Astrocyte (in vitro differentiated cells and primary cell): ENCODE results near the gene CYP2A6. TPM values are rescaled to one million over a fixed set of nuclear protein-coding genes. Genes with fewer than 3 reads are reported as not detected.
"Not testable (repeated sequence)": the region's sequence is repeated elsewhere in the genome, so short reads cannot be mapped to it uniquely, and the experiment has no call there.

ENCODE experiments used
- DNase-seq: peaks from one replicate; pipeline ENCODE4 v3.0.0-alpha.2; 2010; ENCODE audit warnings: low read depth
- FAIRE-seq: peaks from 2 replicates; lab custom pipeline; 2011; peaks lifted over from hg19 to GRCh38; lab: Jason Lieb, UNC
- H2AFZ ChIP-seq: 2 replicates; pipeline ENCODE4 v1.6.0; 2012; ENCODE audit warnings: low read depth, low read length, inconsistent platforms
- H3K27ac ChIP-seq: 2 replicates; pipeline ENCODE4 v1.5.1; 2011; ENCODE audit warnings: low read depth, low read length, inconsistent platforms
- H3K27me3 ChIP-seq: 2 replicates; pipeline ENCODE4 v1.6.0; 2011; ENCODE audit warnings: low read length, inconsistent platforms; ENCODE audit not compliant: insufficient read depth
- H3K36me3 ChIP-seq: 2 replicates; pipeline ENCODE4 v1.5.1; 2011; ENCODE audit warnings: low read length, inconsistent platforms; ENCODE audit not compliant: insufficient read depth
- H3K4me1 ChIP-seq: 2 replicates; pipeline ENCODE4 v1.5.1; 2011; ENCODE audit warnings: low read length, inconsistent platforms; ENCODE audit not compliant: insufficient read depth
- H3K4me2 ChIP-seq: 2 replicates; pipeline ENCODE4 v1.6.0; 2012; ENCODE audit warnings: low read length, inconsistent platforms
- H3K4me3 ChIP-seq: 2 replicates; pipeline ENCODE4 v1.5.1; 2011; ENCODE audit warnings: low read depth, mild to moderate bottlenecking, low read length, inconsistent platforms; ENCODE audit not compliant: insufficient read depth
- H3K79me2 ChIP-seq: 2 replicates; pipeline ENCODE4 v1.6.0; 2012; ENCODE audit warnings: mild to moderate bottlenecking, low read length, inconsistent platforms; ENCODE audit not compliant: insufficient read depth
- H3K9ac ChIP-seq: 2 replicates; pipeline ENCODE4 v1.6.0; 2012; ENCODE audit warnings: mild to moderate bottlenecking, low read length, inconsistent platforms
- H3K9me3 ChIP-seq: 2 replicates; pipeline ENCODE4 v1.5.1; 2012; ENCODE audit warnings: low read depth, mild to moderate bottlenecking, low read length, inconsistent platforms; ENCODE audit not compliant: insufficient read depth
- H4K20me1 ChIP-seq: 2 replicates; pipeline ENCODE4 v1.6.0; 2012; ENCODE audit warnings: low read length, inconsistent platforms; ENCODE audit not compliant: insufficient read depth
- H3K27ac Mint-ChIP-seq: one replicate; pipeline ENCODE4 v1.8.0; 2021; ENCODE audit warnings: mild to moderate bottlenecking, mixed read lengths; ENCODE audit not compliant: unreplicated experiment
- H3K27me3 Mint-ChIP-seq: one replicate; pipeline ENCODE4 v1.8.0; 2021; ENCODE audit warnings: low read depth, mixed read lengths; ENCODE audit not compliant: unreplicated experiment
- H3K36me3 Mint-ChIP-seq: one replicate; pipeline ENCODE4 v1.8.0; 2021; ENCODE audit warnings: low read depth, mixed read lengths; ENCODE audit not compliant: unreplicated experiment
- H3K4me1 Mint-ChIP-seq: one replicate; pipeline ENCODE4 v1.8.0; 2021; ENCODE audit warnings: low read depth, mixed read lengths; ENCODE audit not compliant: unreplicated experiment
- H3K4me3 Mint-ChIP-seq: one replicate; pipeline ENCODE4 v1.8.0; 2021; ENCODE audit warnings: mild to moderate bottlenecking, moderate library complexity, mixed read lengths; ENCODE audit not compliant: unreplicated experiment
- H3K9me3 Mint-ChIP-seq: one replicate; pipeline ENCODE4 v1.8.0; 2021; ENCODE audit warnings: mild to moderate bottlenecking, mixed read lengths; ENCODE audit not compliant: unreplicated experiment
- CTCF ChIP-seq: IDR thresholded peaks from 2 replicates; pipeline ENCODE4 v1.5.1; 2011; ENCODE audit warnings: low read depth, mild to moderate bottlenecking, inconsistent platforms, low read length, moderate library complexity; ENCODE audit not compliant: insufficient read depth
- EZH2 ChIP-seq: IDR thresholded peaks from 2 replicates; pipeline ENCODE4 v1.6.1; 2012; ENCODE audit warnings: mild to moderate bottlenecking, low read length, inconsistent platforms; ENCODE audit not compliant: insufficient read depth
- total RNA-seq: library from RNA; stranded (reverse); gene quantifications from 2 replicates; pipeline ENCODE4 v1.2.1, GENCODE V29; 2021

The CYP2A6 gene
- total RNA-seq, 1 donor from 2014 or later, result not detected

- no peak overlapping the region for H3K27ac Mint-ChIP-seq
Observed at GRCh38 chr19:40815223-40815622, 35.0 kb downstream of the CYP2A6 start.

GRCh38 chr19:40813182-40813581 lies 37.1 kb downstream of the CYP2A6 start:
- no peaks in the 10 kb centered on the region for H3K9me3 ChIP-seq
- H3K36me3 ChIP-seq, result peaks cover 4% of the 10 kb centered on the region
- peaks cover 8% of the 10 kb centered on the region for H3K79me2 ChIP-seq
- H3K27me3 ChIP-seq, result peaks cover 11% of the 10 kb centered on the region
- no peak overlapping the region for H2AFZ ChIP-seq
- H3K27ac ChIP-seq, result no peak overlapping the region
- Mint-ChIP-seq H3K9me3 (no peaks in the 10 kb centered on the region), H3K27me3 (peaks cover 16% of the 10 kb centered on the region), H3K4me3 (peak overlapping the region; percentile 62), H3K36me3 (peaks cover 6% of the 10 kb centered on the region), H3K4me1 (peaks cover 19% of the 10 kb centered on the region), H3K27ac (peak overlapping the region; percentile 62)
- TF ChIP-seq CTCF (no peak), EZH2 (no peak)
- peaks cover 11% of the 10 kb centered on the region for H3K4me1 ChIP-seq
- FAIRE-seq, result no peak
- no peak overlapping the region for H3K9ac ChIP-seq
- no peak for DNase-seq
- peaks cover 19% of the 10 kb centered on the region for H4K20me1 ChIP-seq
- no peak overlapping the region for H3K4me3 ChIP-seq
- no peak overlapping the region for H3K4me2 ChIP-seq

More at GRCh38 chr19:40815223-40815622, 35.0 kb downstream of the CYP2A6 start:
- Histone ChIP-seq H3K36me3 (no peaks in the 10 kb centered on the region), H2AFZ (no peak overlapping the region), H3K27me3 (peaks cover 11% of the 10 kb centered on the region), H3K9me3 (no peaks in the 10 kb centered on the region), H3K4me3 (no peak overlapping the region), H3K79me2 (no peaks in the 10 kb centered on the region), H3K9ac (no peak overlapping the region), H3K27ac (no peak overlapping the region), H3K4me2 (no peak overlapping the region), H4K20me1 (no peaks in the 10 kb centered on the region), H3K4me1 (peaks cover 14% of the 10 kb centered on the region)
- FAIRE-seq (no peak), DNase-seq (no peak)
- no peaks in the 10 kb centered on the region for H3K9me3 Mint-ChIP-seq
- H3K4me3 Mint-ChIP-seq, result no peak overlapping the region
- peaks cover 19% of the 10 kb centered on the region for H3K27me3 Mint-ChIP-seq
- peaks cover 14% of the 10 kb centered on the region for H3K4me1 Mint-ChIP-seq
- peaks cover 6% of the 10 kb centered on the region for H3K36me3 Mint-ChIP-seq
- TF ChIP-seq EZH2 (no peak), CTCF (no peak)

GRCh38 chr19:40812571-40812970 lies 37.7 kb downstream of the CYP2A6 start:
- H3K4me3 ChIP-seq, DNase-seq, FAIRE-seq, H2AFZ ChIP-seq, H3K9ac ChIP-seq, H3K4me2 ChIP-seq, H3K36me3 ChIP-seq, H3K9me3 Mint-ChIP-seq, H3K27ac ChIP-seq, H3K9me3 ChIP-seq: not testable (repeated sequence)
- Mint-ChIP-seq H3K4me1 (peaks cover 19% of the 10 kb centered on the region), H3K4me3 (peak overlapping the region; percentile 62), H3K27me3 (peaks cover 16% of the 10 kb centered on the region), H3K36me3 (peaks cover 10% of the 10 kb centered on the region), H3K27ac (peak overlapping the region; percentile 47)
- Histone ChIP-seq H3K79me2 (peaks cover 14% of the 10 kb centered on the region), H3K4me1 (peaks cover 11% of the 10 kb centered on the region), H3K27me3 (peaks cover 11% of the 10 kb centered on the region), H4K20me1 (peaks cover 25% of the 10 kb centered on the region)
